HepG2 (cell line): Measurements from ENCODE around the gene AKR1C2. TPM values are rescaled to one million over a fixed set of nuclear protein-coding genes. Genes with fewer than 3 reads are reported as not detected.
A peak's percentile ranks its signal among the peaks of the same experiment; 100 is the strongest.

Experiments
- BRF2 ChIP-seq: sonication (generic); formaldehyde crosslinking; IDR thresholded peaks from 2 replicates; pipeline ENCODE4 v1.8.1; 2022; ENCODE audit warnings: mild to moderate bottlenecking, missing genetic modification reagents
- CCDC6 ChIP-seq: sonication (generic); formaldehyde crosslinking; IDR thresholded peaks from 2 replicates; pipeline ENCODE4 v1.8.1; 2022; ENCODE audit warnings: mild to moderate bottlenecking, missing genetic modification reagents, moderate library complexity
- ESRRA ChIP-seq: sonication (generic); formaldehyde crosslinking; IDR thresholded peaks from 2 replicates; pipeline ENCODE4 v1.5.1; 2020; ENCODE audit warnings: mild to moderate bottlenecking, low read depth, missing genetic modification reagents
- GFI1 ChIP-seq: sonication (generic); formaldehyde crosslinking; IDR thresholded peaks from 2 replicates; pipeline ENCODE4 v1.5.0; 2020; ENCODE audit warnings: missing genetic modification reagents, mild to moderate bottlenecking, borderline replicate concordance
- HNRNPL ChIP-seq: fragments of 200-400 bp; formaldehyde crosslinking; IDR thresholded peaks from 2 replicates; pipeline ENCODE4 v1.6.1; 2017; ENCODE audit warnings: mild to moderate bottlenecking, low read depth, low read length
- IKZF1 ChIP-seq: fragments of 450-650 bp; IDR thresholded peaks from 2 replicates; pipeline ENCODE4 v1.7.1; 2016
- KAT7 ChIP-seq: IDR thresholded peaks from 2 replicates; pipeline ENCODE4 v1.6.1; 2018; ENCODE audit warnings: borderline replicate concordance, missing compliant biosample characterization
- PHF21A ChIP-seq: sonication (generic); formaldehyde crosslinking; IDR thresholded peaks from 2 replicates; pipeline ENCODE4 v1.5.0; 2020; ENCODE audit warnings: mild to moderate bottlenecking, missing genetic modification reagents
- RAD21 ChIP-seq: fragments of 450-650 bp; formaldehyde crosslinking; IDR thresholded peaks from 2 replicates; pipeline ENCODE4 v1.5.0; 2020; ENCODE audit warnings: mild to moderate bottlenecking
- RFX3 ChIP-seq: IDR thresholded peaks from 2 replicates; pipeline ENCODE4 v1.6.1; 2016; ENCODE audit warnings: missing biosample characterization, missing genetic modification reagents
- SMAD3 ChIP-seq: sonication (generic); formaldehyde crosslinking; IDR thresholded peaks from 2 replicates; pipeline ENCODE4 v1.4.0; 2020; ENCODE audit warnings: missing genetic modification reagents
- ZBTB43 ChIP-seq: sonication (generic); formaldehyde crosslinking; conservative IDR thresholded peaks from 2 replicates; pipeline ENCODE4 v1.4.0; 2020; ENCODE audit warnings: missing genetic modification reagents
- ZMAT5 ChIP-seq: sonication (generic); formaldehyde crosslinking; IDR thresholded peaks from 2 replicates; pipeline ENCODE4 v1.5.0; 2020; ENCODE audit warnings: mild to moderate bottlenecking, low read depth, missing genetic modification reagents, borderline replicate concordance
- ZNF318 ChIP-seq: sonication (generic); formaldehyde crosslinking; IDR thresholded peaks from 2 replicates; pipeline ENCODE4 v1.4.0; 2020; ENCODE audit warnings: mild to moderate bottlenecking, missing genetic modification reagents
- ZNF501 ChIP-seq: sonication (generic); formaldehyde crosslinking; IDR thresholded peaks from 2 replicates; pipeline ENCODE4 v1.5.1; 2020; ENCODE audit warnings: mild to moderate bottlenecking, moderate library complexity, missing genetic modification reagents
- ZNF883 ChIP-seq: sonication (generic); formaldehyde crosslinking; IDR thresholded peaks from 2 replicates; pipeline ENCODE4 v1.5.1; 2020; ENCODE audit warnings: mild to moderate bottlenecking, missing genetic modification reagents; ENCODE audit errors: not compliant biosample characterization
- polyA plus RNA-seq, 8 experiments: library from polyadenylated mRNA; depleted of rRNA in 3 of 8; stranded (reverse) in 7 of 8; unstranded in 1 of 8; fragments of >200 nt; fragmentation: Illumina TruSeq in 4 of 8; extraction: Trizol in 4 of 8; gene quantifications; 2 replicates each; pipeline versions ENCODE4 v1.2.1 to v1.2.3, GENCODE V29; 2011 to 2016; ENCODE audit warnings: low read depth in 4 of 8, missing spikeins in 1 of 8, mixed read lengths in 1 of 8; ENCODE audit not compliant: insufficient read depth in 1 of 8
- total RNA-seq, 5 experiments: library from RNA; depleted of rRNA; stranded (reverse); fragments of >200 nt; fragmentation: Illumina TruSeq; extraction: Trizol; gene quantifications; 2 replicates each; pipeline ENCODE4 v1.2.3, GENCODE V29; 2016; ENCODE audit warnings: low read depth in 1 of 5
- TF ChIP-seq, protein P1 (sequence below): sonication (generic); formaldehyde crosslinking; IDR thresholded peaks from 2 replicates; pipeline ENCODE4 v1.4.0; 2020; ENCODE audit warnings: mild to moderate bottlenecking, missing genetic modification reagents

Gene AKR1C2
- total and polyA plus RNA-seq, 2 of the 13 experiments (the other 11 are each of a cell fraction or from before 2014, with no cell fraction given): 140 to 900 TPM

DNA sequence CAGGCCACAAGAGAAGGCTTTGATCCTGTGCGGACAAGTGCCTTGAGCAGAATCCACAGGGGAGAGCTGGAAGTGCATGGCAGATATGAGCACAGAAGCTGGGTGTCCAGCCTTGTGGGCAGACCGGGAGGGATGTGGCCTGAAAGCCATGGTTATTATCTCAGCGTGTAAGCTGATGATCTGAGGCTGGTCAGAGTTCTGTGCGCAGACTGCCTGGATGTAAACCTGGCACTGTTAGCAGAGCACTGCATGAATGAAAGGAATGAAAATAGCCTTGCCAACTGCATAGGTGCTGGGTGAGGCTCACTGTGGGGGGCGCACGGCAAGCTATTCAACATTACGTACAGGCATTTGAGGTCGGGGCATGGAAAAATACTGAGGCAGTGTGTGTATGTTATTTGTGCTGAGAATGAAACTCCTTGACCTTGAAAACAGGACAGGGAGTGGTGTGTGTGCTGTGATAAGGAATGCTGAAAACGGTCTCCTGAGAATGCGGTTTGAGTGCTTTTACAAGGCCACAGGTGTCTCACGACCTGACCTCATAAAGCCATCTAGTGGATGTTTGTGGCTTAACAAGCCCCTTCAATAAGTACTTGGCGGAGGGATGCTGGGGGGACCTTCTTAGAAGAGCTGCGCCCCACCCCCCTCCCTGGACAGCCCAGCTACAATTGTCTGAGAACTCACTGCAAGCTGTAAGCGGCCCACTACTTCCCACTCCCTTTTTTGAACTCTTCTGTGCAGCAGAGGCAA lies 21.8 kb downstream of the AKR1C2 start (continued):
- no peak for TF ChIP-seq GFI1 (CRISPR knock-in tag)
- TF ChIP-seq ESRRA: no peak
- peak; percentile 84 for TF ChIP-seq BRF2 (CRISPR knock-in tag)
- no peak for TF ChIP-seq ZNF501 (CRISPR knock-in tag)
- no peak for TF ChIP-seq ZNF883 (CRISPR knock-in tag)
- no peak for TF ChIP-seq RFX3 (CRISPR knock-in tag)
- TF ChIP-seq CCDC6 (CRISPR knock-in tag): peak; percentile 92
- TF ChIP-seq ZBTB43 (CRISPR knock-in tag): no peak
- TF ChIP-seq HNRNPL: no peak
- TF ChIP-seq, protein P1, sequence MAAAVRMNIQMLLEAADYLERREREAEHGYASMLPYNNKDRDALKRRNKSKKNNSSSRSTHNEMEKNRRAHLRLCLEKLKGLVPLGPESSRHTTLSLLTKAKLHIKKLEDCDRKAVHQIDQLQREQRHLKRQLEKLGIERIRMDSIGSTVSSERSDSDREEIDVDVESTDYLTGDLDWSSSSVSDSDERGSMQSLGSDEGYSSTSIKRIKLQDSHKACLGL (CRISPR knock-in tag): no peak
- TF ChIP-seq IKZF1: no peak
- peak; percentile 39; the same call in 1 of the 2 replicates for TF ChIP-seq ZNF318 (CRISPR knock-in tag)
- TF ChIP-seq ZMAT5 (CRISPR knock-in tag): no peak
- TF ChIP-seq RAD21 (CRISPR knock-in tag): peak; percentile 58; the same call in 1 of the 2 replicates
- no peak for TF ChIP-seq PHF21A (CRISPR knock-in tag)
- TF ChIP-seq KAT7 (CRISPR knock-in tag): peak; percentile 49; the same call in 1 of the 2 replicates
- no peak for TF ChIP-seq SMAD3
